Psoas muscle (tissue), 8 donors: ENCODE data around the gene MIB2. TPM values are rescaled to one million over a fixed set of nuclear protein-coding genes. Genes with fewer than 3 reads are reported as not detected.
A peak's percentile ranks its signal among the peaks of the same experiment; 100 is the strongest.

Source experiments
- ATAC-seq, 4 donors: fragments of 200-7000 bp; cut with Tn5 transposase; one replicate each; pipeline ENCODE4 v1.9.1; 2020; ENCODE audit warnings: moderate library complexity in 3 of 4, mild to moderate bottlenecking in 2 of 4
- DNase-seq, 2 donors: peaks; one replicate each; pipeline ENCODE4 v3.0.0-alpha.2; 2020
- H3K27ac ChIP-seq: fragments of 200-600 bp; one replicate; pipeline ENCODE4 v1.8.0; 2022
- H3K27me3 ChIP-seq, 3 donors: fragments of 200-600 bp in 1 of 3; one replicate each; pipeline versions ENCODE4 v1.6.1 to v1.8.0; 2013 to 2022; ENCODE audit warnings: low read length in 2 of 3, mild to moderate bottlenecking in 2 of 3, moderate library complexity in 1 of 3; ENCODE audit not compliant: insufficient read depth in 3 of 3
- H3K36me3 ChIP-seq, 2 donors: fragments of 200-600 bp in 1 of 2; one replicate each; pipeline versions ENCODE4 v1.6.1 to v1.8.0; 2013 to 2022; ENCODE audit warnings: low read depth in 1 of 2, mild to moderate bottlenecking in 1 of 2, moderate library complexity in 1 of 2; ENCODE audit not compliant: insufficient read depth in 1 of 2
- H3K4me1 ChIP-seq: fragments of 200-600 bp; one replicate; pipeline ENCODE4 v1.8.0; 2022
- H3K4me3 ChIP-seq: fragments of 200-600 bp; one replicate; pipeline ENCODE4 v1.8.0; 2022; ENCODE audit warnings: mild to moderate bottlenecking
- H3K9me3 ChIP-seq: fragments of 200-600 bp; one replicate; pipeline ENCODE4 v1.8.0; 2022
- CTCF ChIP-seq: fragments of 200-600 bp; IDR thresholded peaks from one replicate; pipeline ENCODE4 v1.8.0; 2022; ENCODE audit warnings: antibody characterized with exemption
- WGBS, 3 donors: extraction: QIAGEN DNeasy Blood & Tissue Kit; methylation state at CpG; one replicate each; pipeline versions ENCODE4 v1.1.6 to v1.1.7; 2013; 5-methylcytosine and 5-hydroxymethylcytosine counted together
- intact Hi-C, 2 donors: fragments of 100-400 bp; cut with DNase I; formaldehyde crosslinking; loops; one replicate each; pipeline versions ENCODE4 v1.11.0 to v1.14.2; 2022
- polyA plus RNA-seq, 3 donors: library from polyadenylated mRNA; stranded (reverse); fragments of 200-250 nt; gene quantifications; one replicate each; pipeline ENCODE4 v1.2.3, GENCODE V29; 2013
- total RNA-seq, 4 donors: library from RNA; stranded (reverse); fragmentation: NEBNext Ultra II Directional in 2 of 4; extraction: Animal tissue kit (Norgen Biotek cat#: 25700) in 2 of 4; gene quantifications; one replicate each; pipeline versions ENCODE4 v1.2.1 to v1.2.4, GENCODE V29; 2021 to 2023
- donor health status: healthy with polysubstance abuse.
- donor health status: DM: no; HTN: no; CAD: no; lungs with moderate emphysema.
- donor health status: Bipolar disorder and iron deficiency.
- donor health status: healthy.
- donor health status: DM: yes; HTN: yes; CAD: no.
- donor health status: DM: no; HTN: no; CAD: no.
- donor health status: DM: no; HTN: no; CAD: no.
- donor health status: DM: yes; HTN: yes; CAD: no.

Gene MIB2
- total and polyA plus RNA-seq, 7 donors = 41.8 to 106 (median 78.7) TPM

GRCh38 chr1:1600861-1601563 is 14.3 kb upstream of the MIB2 start:
- intact Hi-C loops = no loop called here
- no peak for TF ChIP-seq CTCF
- DNase-seq = no peak
- H3K4me3 ChIP-seq = peak overlapping the region; percentile 55
- no peaks in the 10 kb centered on the region for H3K36me3 ChIP-seq
- H3K9me3 ChIP-seq = no peaks in the 10 kb centered on the region
- no peak overlapping the region for H3K27ac ChIP-seq
- no peak for ATAC-seq
- H3K27me3 ChIP-seq = peaks cover 0 to 64% (median 27%) of the 10 kb centered on the region in 3 donors
- WGBS, 3 donors = 63 to 68% (median 67%) methylated on average over 19 to 22 of the region's 22 CpGs
- peaks cover 13% of the 10 kb centered on the region for H3K4me1 ChIP-seq

GRCh38 chr1:1601564-1602303 is 13.6 kb upstream of the MIB2 start:
- H3K9me3 ChIP-seq = no peaks in the 10 kb centered on the region
- peaks cover 13% of the 10 kb centered on the region for H3K4me1 ChIP-seq
- no peaks in the 10 kb centered on the region for H3K36me3 ChIP-seq
- DNase-seq = no peak
- no peak for TF ChIP-seq CTCF
- 81 to 88% (median 82%) methylated on average over 15 of the region's 15 CpGs for WGBS, 3 donors
- H3K4me3 ChIP-seq = no peak overlapping the region
- no peak for ATAC-seq
- H3K27me3 ChIP-seq = peaks cover 0 to 58% (median 24%) of the 10 kb centered on the region in 3 donors
- intact Hi-C loops = no loop called here
- no peak overlapping the region for H3K27ac ChIP-seq

- DNase-seq (no peak), ATAC-seq (no peak)
- H3K36me3 ChIP-seq = no peaks in the 10 kb centered on the region
- H3K9me3 ChIP-seq = no peaks in the 10 kb centered on the region
- H3K27me3 ChIP-seq = peaks cover 0 to 58% (median 24%) of the 10 kb centered on the region in 3 donors
- 46 to 52% (median 49%) methylated on average over 18 of the region's 18 CpGs for WGBS, 3 donors
- intact Hi-C loops = no loop called here
- H3K4me3 ChIP-seq = no peak overlapping the region
- peaks cover 13% of the 10 kb centered on the region for H3K4me1 ChIP-seq
- no peak for TF ChIP-seq CTCF
- H3K27ac ChIP-seq = no peak overlapping the region
These were observed 12.9 kb upstream of the MIB2 start for GRCh38 chr1:1602304-1602967.

GRCh38 chr1:1602968-1603506 is 12.3 kb upstream of the MIB2 start:
- H3K27ac ChIP-seq = no peak overlapping the region
- no peak for DNase-seq
- no peaks in the 10 kb centered on the region for H3K9me3 ChIP-seq
- H3K4me1 ChIP-seq = peaks cover 7% of the 10 kb centered on the region
- intact Hi-C loops = no loop called here
- no peaks in the 10 kb centered on the region for H3K36me3 ChIP-seq
- H3K27me3 ChIP-seq = peaks cover 0 to 58% (median 24%) of the 10 kb centered on the region in 3 donors
- no peak for TF ChIP-seq CTCF
- no peak overlapping the region for H3K4me3 ChIP-seq
- ATAC-seq = no peak
- 52 to 56% (median 55%) methylated on average over 13 of the region's 13 CpGs for WGBS, 3 donors
